ENCODE data around the gene PTK7. TPM values are rescaled to one million over a fixed set of nuclear protein-coding genes. Genes with fewer than 3 reads are reported as not detected.

PTK7 gene
- total and polyA plus RNA-seq, 3 donors from 2014 or later = 58.8 to 68.7 (median 60.8) TPM

- H3K4me3 ChIP-seq = no peak overlapping the region
- H3K36me3 ChIP-seq (ENCODE audit: low read depth, missing control alignments) = no peaks in the 10 kb centered on the region
- peaks cover 9% of the 10 kb centered on the region for H3K4me1 ChIP-seq
- 96 to 97% methylated on average over 3 of the region's 3 CpGs for WGBS, 2 donors
- TF ChIP-seq POLR2A (IDR thresholded peaks at IDR 0.05) (no peak), CTCF (IDR thresholded peaks at IDR 0.05) (no peak)
- no peak overlapping the region for H3K27ac ChIP-seq
- intact Hi-C loops (cut with DNase I; ENCODE audit: low total_unique reads) = loop anchor here (10.0 kb wide), 1 partner anchor 241 kb away; no protein-coding TSS in a partner anchor
- no peak for DNase-seq
- H3K9me3 ChIP-seq = no peaks in the 10 kb centered on the region
- H3K27me3 ChIP-seq = no peaks in the 10 kb centered on the region
Measured at GRCh38 chr6:43146261-43146660, 70.1 kb downstream of the PTK7 start.

- intact Hi-C loops (cut with DNase I; ENCODE audit: low total_unique reads) = loop anchor here (10.0 kb wide), 1 partner anchor 242 kb away; no protein-coding TSS in a partner anchor
- DNase-seq = no peak
- Histone ChIP-seq H3K27ac (no peak overlapping the region), H3K4me1 (peaks cover 9% of the 10 kb centered on the region), H3K4me3 (no peak overlapping the region), H3K36me3 (ENCODE audit: low read depth, missing control alignments) (no peaks in the 10 kb centered on the region), H3K27me3 (no peaks in the 10 kb centered on the region), H3K9me3 (no peaks in the 10 kb centered on the region)
- WGBS, 2 donors = 89 to 92% methylated on average over 8 of the region's 8 CpGs
- no peak for TF ChIP-seq POLR2A (IDR thresholded peaks at IDR 0.05)
- no peak for TF ChIP-seq CTCF (IDR thresholded peaks at IDR 0.05)
Measured at GRCh38 chr6:43146709-43147688, 70.9 kb downstream of the PTK7 start.

GRCh38 chr6:43147691-43148477, 71.8 kb downstream of the PTK7 start:
- intact Hi-C loops (cut with DNase I; ENCODE audit: low total_unique reads) = loop anchor here (10.0 kb wide), 1 partner anchor 243 kb away; no protein-coding TSS in a partner anchor
- Histone ChIP-seq H3K27me3 (no peaks in the 10 kb centered on the region), H3K4me1 (peaks cover 8% of the 10 kb centered on the region), H3K27ac (no peak overlapping the region), H3K4me3 (no peak overlapping the region), H3K9me3 (no peaks in the 10 kb centered on the region), H3K36me3 (ENCODE audit: low read depth, missing control alignments) (no peaks in the 10 kb centered on the region)
- 92 to 94% methylated on average over 6 of the region's 6 CpGs for WGBS, 2 donors
- TF ChIP-seq CTCF (IDR thresholded peaks at IDR 0.05) (no peak), POLR2A (IDR thresholded peaks at IDR 0.05) (no peak)
- DNase-seq = no peak

GRCh38 chr6:43149265-43149664, 73.2 kb downstream of the PTK7 start:
- Histone ChIP-seq H3K9me3 (no peaks in the 10 kb centered on the region), H3K4me3 (no peak overlapping the region), H3K27me3 (no peaks in the 10 kb centered on the region), H3K36me3 (ENCODE audit: low read depth, missing control alignments) (no peaks in the 10 kb centered on the region), H3K4me1 (no peaks in the 10 kb centered on the region), H3K27ac (no peak overlapping the region)
- intact Hi-C loops (cut with DNase I; ENCODE audit: low total_unique reads) = loop anchor here (10.0 kb wide), 1 partner anchor 244 kb away; no protein-coding TSS in a partner anchor
- TF ChIP-seq CTCF (IDR thresholded peaks at IDR 0.05) (no peak), POLR2A (IDR thresholded peaks at IDR 0.05) (no peak)
- no peak for DNase-seq
- WGBS, 2 donors = 94 to 96% methylated on average over 1 of the region's 1 CpG
